Measurements from ENCODE around the gene ATP6V0D1.

ATP6V0D1 gene

GRCh38 chr16:67407176-67407787 lies 73.7 kb downstream of the ATP6V0D1 start:
- peak; percentile 41 for DNase-seq (ENCODE audit: low spot score)

- peak; percentile 93 for DNase-seq (ENCODE audit: low spot score)
These were observed 74.6 kb downstream of the ATP6V0D1 start for GRCh38 chr16:67406111-67406971.

- DNase-seq (ENCODE audit: low spot score), result no peak
These were observed 75.6 kb downstream of the ATP6V0D1 start for GRCh38 chr16:67405336-67405735.

- DNase-seq (ENCODE audit: low spot score), result no peak
These were observed 76.2 kb downstream of the ATP6V0D1 start for GRCh38 chr16:67404740-67405226.

GRCh38 chr16:67403976-67404555 lies 76.9 kb downstream of the ATP6V0D1 start:
- DNase-seq (ENCODE audit: low spot score), result no peak

GRCh38 chr16:67400901-67401300 lies 80.1 kb downstream of the ATP6V0D1 start:
- DNase-seq (ENCODE audit: low spot score), result no peak

GRCh38 chr16:67399749-67400704 lies 80.9 kb downstream of the ATP6V0D1 start:
- DNase-seq (ENCODE audit: low spot score), result no peak

GRCh38 chr16:67399218-67399733 lies 81.7 kb downstream of the ATP6V0D1 start:
- DNase-seq (ENCODE audit: low spot score), result peak; percentile 65

GRCh38 chr16:67398546-67399217 lies 82.3 kb downstream of the ATP6V0D1 start:
- no peak for DNase-seq (ENCODE audit: low spot score)

GRCh38 chr16:67397812-67398545 lies 83.0 kb downstream of the ATP6V0D1 start:
- DNase-seq (ENCODE audit: low spot score), result no peak

GRCh38 chr16:67397036-67397801 lies 83.7 kb downstream of the ATP6V0D1 start:
- DNase-seq (ENCODE audit: low spot score), result no peak

GRCh38 chr16:67396159-67397035 lies 84.6 kb downstream of the ATP6V0D1 start:
- peak; percentile 92 for DNase-seq (ENCODE audit: low spot score)

GRCh38 chr16:67395458-67396158 lies 85.3 kb downstream of the ATP6V0D1 start:
- DNase-seq (ENCODE audit: low spot score), result no peak

GRCh38 chr16:67395105-67395457 lies 85.9 kb downstream of the ATP6V0D1 start:
- no peak for DNase-seq (ENCODE audit: low spot score)

- DNase-seq (ENCODE audit: low spot score), result peak; percentile 37
These were observed 86.5 kb downstream of the ATP6V0D1 start for GRCh38 chr16:67394155-67395104.

GRCh38 chr16:67393788-67394154 lies 87.2 kb downstream of the ATP6V0D1 start:
- DNase-seq (ENCODE audit: low spot score), result no peak

Measured in AG20443 (cell line).